Body of pancreas (tissue), 4 donors: ENCODE data around the gene MRTFA.

Experiments
- CTCF ChIP-seq, 7 experiments: fragments of 450-650 bp in 4 of 7; fragments of 200-600 bp in 3 of 7; sonication (generic) in 3 of 7; IDR thresholded peaks; one replicate each; pipeline ENCODE4 v1.5.1; 2016 to 2019; ENCODE audit warnings: antibody characterized with exemption in 7 of 7
- POLR2A ChIP-seq, 3 donors: fragments of 450-650 bp; IDR thresholded peaks; one replicate each; pipeline ENCODE4 v1.6.1; 2016; ENCODE audit warnings: antibody characterized with exemption in 3 of 3, mild to moderate bottlenecking in 2 of 3

- TF ChIP-seq CTCF (IDR thresholded peaks at IDR 0.05) (no peak), POLR2A (IDR thresholded peaks at IDR 0.05) (no peak)
Measured at GRCh38 chr22:40400159-40400558, 236.4 kb downstream of the MRTFA start.
